Measurements from ENCODE around the gene ADAM17.

ADAM17 gene

GRCh38 chr2:9484533-9484932, 71.1 kb downstream of the ADAM17 start:
- peaks cover 6% of the 10 kb centered on the region; the same call in 1 of the 2 replicates for H3K4me1 ChIP-seq (ENCODE audit: low read length)
- H3K9ac ChIP-seq (ENCODE audit: low read length): no peak overlapping the region
- peaks cover 59% of the 10 kb centered on the region for H3K36me3 ChIP-seq (replicated peaks; ENCODE audit: low read depth, low read length)
- H3K4me3 ChIP-seq (ENCODE audit: low read length): no peak overlapping the region
- no peak overlapping the region for H3K27ac ChIP-seq (ENCODE audit: low read length)
- H2AFZ ChIP-seq (ENCODE audit: low read depth, low read length): no peak overlapping the region
- H3K4me2 ChIP-seq (ENCODE audit: low read length): no peak overlapping the region
- no peaks in the 10 kb centered on the region for H3K79me2 ChIP-seq (ENCODE audit: low read length)
- no peaks in the 10 kb centered on the region for H4K20me1 ChIP-seq (ENCODE audit: insufficient read depth, low read length)
- no peaks in the 10 kb centered on the region for H3K9me3 ChIP-seq (ENCODE audit: insufficient read depth, low read length)
- no peaks in the 10 kb centered on the region for H3K27me3 ChIP-seq (ENCODE audit: low read depth, low read length)
- TF ChIP-seq CTCF (IDR thresholded peaks at IDR 0.05; ENCODE audit: low read depth, low read length) (no peak), EZH2phosphoT487 (IDR thresholded peaks at IDR 0.05; ENCODE audit: low read depth) (no peak)

DNA sequence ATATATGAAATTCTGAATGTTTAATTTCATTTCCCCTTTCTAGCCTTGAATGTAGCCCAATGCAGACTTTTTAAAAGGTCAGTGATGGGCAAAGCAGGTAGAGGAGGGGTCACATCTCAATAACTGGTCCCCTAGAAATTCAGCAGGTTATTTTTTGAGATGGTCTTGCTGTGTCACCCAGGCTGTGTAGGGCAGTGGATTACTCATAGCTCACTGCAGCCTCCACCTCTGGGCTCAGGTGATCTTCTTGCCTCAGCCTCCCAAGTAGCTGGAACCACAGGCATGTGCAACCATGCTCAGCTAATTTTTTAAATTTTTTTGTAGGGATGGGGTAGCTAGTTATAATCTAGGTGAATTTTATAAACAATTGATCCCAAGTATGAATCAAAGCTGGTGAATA, 72.5 kb downstream of the ADAM17 start:
- peaks cover 50% of the 10 kb centered on the region for H3K36me3 ChIP-seq (replicated peaks; ENCODE audit: low read depth, low read length)
- H3K27ac ChIP-seq (ENCODE audit: low read length): no peak overlapping the region
- H4K20me1 ChIP-seq (ENCODE audit: insufficient read depth, low read length): no peaks in the 10 kb centered on the region

DNA sequence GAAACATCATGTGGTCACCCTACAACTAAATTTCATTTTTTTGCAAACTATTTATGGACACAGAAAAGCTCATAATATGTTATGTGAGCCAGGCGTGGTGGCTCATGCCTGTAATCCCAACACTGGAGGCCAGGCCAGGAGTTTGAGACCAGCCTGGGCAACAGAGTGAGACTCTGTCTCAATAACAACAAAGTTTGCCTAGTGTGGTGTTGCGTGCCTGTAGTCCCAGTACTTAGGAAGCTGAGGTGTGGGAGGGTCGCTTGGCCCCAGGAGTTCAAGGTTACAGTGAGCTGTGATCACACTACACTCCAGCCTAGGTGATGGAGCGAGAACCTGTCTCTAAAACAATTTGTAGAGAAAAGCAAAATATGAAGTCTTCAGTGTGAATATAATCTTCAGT, 75.5 kb downstream of the ADAM17 start:
- no peak overlapping the region for H3K4me3 ChIP-seq (ENCODE audit: low read length)
- H3K4me2 ChIP-seq (ENCODE audit: low read length): no peak overlapping the region
- no peaks in the 10 kb centered on the region for H3K4me1 ChIP-seq (ENCODE audit: low read length)
- TF ChIP-seq EZH2phosphoT487 (IDR thresholded peaks at IDR 0.05; ENCODE audit: low read depth): no peak
- no peak for TF ChIP-seq CTCF (IDR thresholded peaks at IDR 0.05; ENCODE audit: low read depth, low read length)
- no peaks in the 10 kb centered on the region for H3K27me3 ChIP-seq (ENCODE audit: low read depth, low read length)
- peaks cover 43% of the 10 kb centered on the region for H3K36me3 ChIP-seq (replicated peaks; ENCODE audit: low read depth, low read length)
- H4K20me1 ChIP-seq (ENCODE audit: insufficient read depth, low read length): no peaks in the 10 kb centered on the region
- H3K9ac ChIP-seq (ENCODE audit: low read length): no peak overlapping the region
- no peaks in the 10 kb centered on the region; the same call in 1 of the 2 replicates for H3K79me2 ChIP-seq (ENCODE audit: low read length)
- H3K9me3 ChIP-seq (ENCODE audit: insufficient read depth, low read length): no peaks in the 10 kb centered on the region
- H3K27ac ChIP-seq (ENCODE audit: low read length): no peak overlapping the region
- H2AFZ ChIP-seq (ENCODE audit: low read depth, low read length): no peak overlapping the region

More for the DNA sequence above, 72.5 kb downstream of the ADAM17 start:
- no peaks in the 10 kb centered on the region for H3K4me1 ChIP-seq (ENCODE audit: low read length)
- H3K79me2 ChIP-seq (ENCODE audit: low read length): no peaks in the 10 kb centered on the region
- no peak overlapping the region for H3K9ac ChIP-seq (ENCODE audit: low read length)
- TF ChIP-seq EZH2phosphoT487 (IDR thresholded peaks at IDR 0.05; ENCODE audit: low read depth): no peak
- TF ChIP-seq CTCF (IDR thresholded peaks at IDR 0.05; ENCODE audit: low read depth, low read length): no peak
- H3K4me2 ChIP-seq (ENCODE audit: low read length): no peak overlapping the region
- H2AFZ ChIP-seq (ENCODE audit: low read depth, low read length): no peak overlapping the region
- no peak overlapping the region for H3K4me3 ChIP-seq (ENCODE audit: low read length)
- no peaks in the 10 kb centered on the region for H3K27me3 ChIP-seq (ENCODE audit: low read depth, low read length)
- no peaks in the 10 kb centered on the region for H3K9me3 ChIP-seq (ENCODE audit: insufficient read depth, low read length)

DNA sequence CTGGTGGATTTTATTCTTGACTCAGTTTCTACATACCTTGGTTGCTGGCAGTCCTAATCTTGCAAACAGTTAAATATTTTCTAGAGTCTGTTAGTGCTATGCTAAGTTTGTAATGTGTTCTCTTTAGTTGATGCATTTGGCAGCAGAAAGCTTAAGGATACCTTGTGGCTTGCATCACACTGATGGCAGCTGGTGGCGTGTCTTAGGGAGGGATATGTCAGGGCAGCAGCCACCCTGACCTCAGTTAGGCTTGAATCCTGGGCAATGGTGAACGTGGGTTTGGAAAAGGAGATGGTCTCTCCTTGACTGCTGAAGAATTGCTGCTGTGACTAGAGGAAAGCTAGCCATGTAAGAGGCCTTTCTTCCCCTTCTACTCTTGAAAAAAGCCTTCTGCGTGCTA, 77.1 kb downstream of the ADAM17 start:
- H3K36me3 ChIP-seq (replicated peaks; ENCODE audit: low read depth, low read length): peaks cover 30% of the 10 kb centered on the region
- no peaks in the 10 kb centered on the region for H3K9me3 ChIP-seq (ENCODE audit: insufficient read depth, low read length)
- H3K79me2 ChIP-seq (ENCODE audit: low read length): no peaks in the 10 kb centered on the region; the same call in 1 of the 2 replicates
- no peaks in the 10 kb centered on the region for H4K20me1 ChIP-seq (ENCODE audit: insufficient read depth, low read length)
- no peak overlapping the region for H2AFZ ChIP-seq (ENCODE audit: low read depth, low read length)
- H3K4me1 ChIP-seq (ENCODE audit: low read length): no peaks in the 10 kb centered on the region
- no peak overlapping the region for H3K27ac ChIP-seq (ENCODE audit: low read length)
- no peaks in the 10 kb centered on the region for H3K27me3 ChIP-seq (ENCODE audit: low read depth, low read length)
- H3K4me2 ChIP-seq (ENCODE audit: low read length): no peak overlapping the region
- no peak overlapping the region for H3K4me3 ChIP-seq (ENCODE audit: low read length)
- H3K9ac ChIP-seq (ENCODE audit: low read length): no peak overlapping the region
- TF ChIP-seq CTCF (IDR thresholded peaks at IDR 0.05; ENCODE audit: low read depth, low read length) (no peak), EZH2phosphoT487 (IDR thresholded peaks at IDR 0.05; ENCODE audit: low read depth) (no peak)

Measured in OCI-LY3 (cell line).